IMR-90 (cell line): Measurements from ENCODE around the gene TP53BP2. TPM values are rescaled to one million over a fixed set of nuclear protein-coding genes. Genes with fewer than 3 reads are reported as not detected.
A peak's percentile ranks its signal among the peaks of the same experiment; 100 is the strongest.
"Not testable (repeated sequence)": the region's sequence is repeated elsewhere in the genome, so short reads cannot be mapped to it uniquely, and the experiment has no call there.

Source experiments
- ATAC-seq: fragments of 200-7000 bp; cut with Tn5 transposase; 2 replicates; pipeline ENCODE4 v1.9.1; 2020; ENCODE audit warnings: low read depth, mild to moderate bottlenecking, moderate library complexity
- BruUV-seq: library from RNA; stranded (reverse); fragments of 400-500 nt; replicated peaks from 2 replicates; lab custom pipeline; 2021; lab: Mats Ljungman, UMichigan
- CTCF ChIA-PET: fragments of 300-600 bp; formaldehyde crosslinking; extraction: SDS; loops from one replicate; lab custom pipeline; 2021; ENCODE audit warnings: antibody characterized with exemption; lab: Yijun Ruan, JAX
- POLR2A ChIA-PET: fragments of 300-600 bp; sonication (Branson Sonifier 250); formaldehyde crosslinking; loops from one replicate; lab custom pipeline; 2022; ENCODE audit warnings: antibody characterized with exemption; ENCODE audit not compliant: unreplicated experiment; lab: Charles Lee
- DNase-seq: peaks from one replicate; pipeline ENCODE4 v3.0.0; 2013
- H2AFZ ChIP-seq: replicated peaks from 2 replicates; pipeline ENCODE3; 2013; ENCODE audit warnings: low read length, mild to moderate bottlenecking; ENCODE audit not compliant: poor library complexity
- H2AK5ac ChIP-seq: 2 replicates; pipeline ENCODE4 v1.6.1; 2013; ENCODE audit warnings: low read depth, low read length, inconsistent platforms
- H2AK9ac ChIP-seq: replicated peaks from 2 replicates; pipeline ENCODE3; 2013; ENCODE audit warnings: mild to moderate bottlenecking, low read depth, low read length, moderate library complexity; ENCODE audit not compliant: poor library complexity
- H2BK120ac ChIP-seq: 2 replicates; pipeline ENCODE4 v1.6.1; 2013; ENCODE audit warnings: low read depth, low read length, inconsistent platforms
- H2BK15ac ChIP-seq: 3 replicates; pipeline ENCODE4 v1.6.1; 2013; ENCODE audit warnings: low read depth, low read length, inconsistent platforms
- H2BK20ac ChIP-seq: 2 replicates; pipeline ENCODE4 v1.6.1; 2013; ENCODE audit warnings: low read depth, mild to moderate bottlenecking, inconsistent platforms, low read length, moderate library complexity
- H2BK5ac ChIP-seq: 2 replicates; pipeline ENCODE4 v1.6.1; 2013; ENCODE audit warnings: mild to moderate bottlenecking, low read depth, low read length, inconsistent platforms; ENCODE audit not compliant: poor library complexity, severe bottlenecking
- H3K14ac ChIP-seq: replicated peaks from 2 replicates; pipeline ENCODE4 v1.6.1; 2013; ENCODE audit warnings: low read depth, low read length, inconsistent platforms
- H3K18ac ChIP-seq: 2 replicates; pipeline ENCODE4 v1.6.1; 2013; ENCODE audit warnings: low read depth, low read length, control low read depth
- H3K23ac ChIP-seq: 2 replicates; pipeline ENCODE4 v1.6.1; 2013; ENCODE audit warnings: low read depth, low read length, inconsistent platforms
- H3K27ac ChIP-seq: 2 replicates; pipeline ENCODE4 v1.5.1; 2013; ENCODE audit warnings: mild to moderate bottlenecking, control low read depth, low read length; ENCODE audit not compliant: insufficient read depth
- H3K27me3 ChIP-seq: 2 replicates; pipeline ENCODE4 v1.6.1; 2013; ENCODE audit warnings: low read length; ENCODE audit not compliant: control insufficient read depth, insufficient read depth
- H3K36me3 ChIP-seq: 2 replicates; pipeline ENCODE4 v1.6.1; 2013; ENCODE audit warnings: low read length, mixed read lengths; ENCODE audit not compliant: control insufficient read depth, insufficient read depth
- H3K4ac ChIP-seq: 2 replicates; pipeline ENCODE4 v1.6.1; 2013; ENCODE audit warnings: low read depth, low read length, inconsistent platforms
- H3K4me1 ChIP-seq: 2 replicates; pipeline ENCODE4 v1.6.1; 2013; ENCODE audit warnings: low read length, mixed read lengths; ENCODE audit not compliant: control insufficient read depth, insufficient read depth
- H3K4me2 ChIP-seq: 2 replicates; pipeline ENCODE4 v1.6.1; 2013; ENCODE audit warnings: low read depth, mild to moderate bottlenecking, control low read depth, low read length, moderate library complexity
- H3K4me3 ChIP-seq: 2 replicates; pipeline ENCODE4 v1.5.1; 2013; ENCODE audit warnings: low read depth, mild to moderate bottlenecking, control low read depth, low read length, moderate library complexity; ENCODE audit not compliant: insufficient read depth
- H3K56ac ChIP-seq: 2 replicates; pipeline ENCODE4 v1.6.1; 2013; ENCODE audit warnings: low read length, inconsistent platforms; ENCODE audit not compliant: insufficient read depth; ENCODE audit errors: extremely low read depth
- H3K79me1 ChIP-seq, 2 experiments: 2 replicates each; pipeline ENCODE4 v1.6.1; 2013; ENCODE audit warnings: low read length in 2 of 2, inconsistent platforms in 1 of 2, low read depth in 1 of 2
- H3K9ac ChIP-seq: 2 replicates; pipeline ENCODE4 v1.6.1; 2013; ENCODE audit warnings: low read depth, low read length, control low read depth
- H3K9me1 ChIP-seq: 2 replicates; pipeline ENCODE4 v1.6.1; 2013; ENCODE audit warnings: low read length, inconsistent platforms; ENCODE audit not compliant: insufficient read depth
- H3K9me3 ChIP-seq: 2 replicates; pipeline ENCODE4 v1.6.1; 2013; ENCODE audit warnings: low read length; ENCODE audit not compliant: control insufficient read depth, insufficient read depth
- H4K20me1 ChIP-seq: 2 replicates; pipeline ENCODE4 v1.6.1; 2013; ENCODE audit warnings: low read length, inconsistent platforms; ENCODE audit not compliant: insufficient read depth
- H4K5ac ChIP-seq: 2 replicates; pipeline ENCODE4 v1.6.1; 2013; ENCODE audit warnings: mild to moderate bottlenecking, low read depth, low read length, control low read depth
- H4K8ac ChIP-seq, 2 experiments: 2 replicates each; pipeline ENCODE4 v1.6.1; 2013; ENCODE audit warnings: low read depth in 2 of 2, low read length in 2 of 2, control low read depth in 1 of 2, inconsistent platforms in 1 of 2
- H4K91ac ChIP-seq: 2 replicates; pipeline ENCODE4 v1.6.1; 2013; ENCODE audit warnings: low read depth, low read length, inconsistent platforms; ENCODE audit not compliant: insufficient read depth
- CEBPB ChIP-seq: IDR thresholded peaks from 2 replicates; pipeline ENCODE4 v1.6.1; 2012; ENCODE audit warnings: low read depth, low read length, improper control_type of control experiment
- RFX5 ChIP-seq: IDR thresholded peaks from 2 replicates; pipeline ENCODE4 v1.8.0; 2012; ENCODE audit warnings: low read depth, mild to moderate bottlenecking, low read length, moderate library complexity
- WGBS, 2 experiments: methylation state at CpG; one replicate each; pipeline versions ENCODE4 v1.1.5 to v1.1.7; 2013; ENCODE audit warnings: missing lambda C conversion rate in 2 of 2; ENCODE audit not compliant: insufficient read length in 1 of 2; ENCODE audit errors: extremely low coverage in 2 of 2; 5-methylcytosine and 5-hydroxymethylcytosine counted together
- dilution Hi-C: fragments of 300-500 bp; cut with HindIII; formaldehyde crosslinking; loops from one replicate; pipeline ENCODE4 v1.14.3; 2018; ENCODE audit warnings: low sequenced_read_pairs; ENCODE audit not compliant: unreplicated experiment
- in situ Hi-C: fragments of 300-500 bp; cut with MboI; formaldehyde crosslinking; loops from 3 replicates; pipeline ENCODE4 v1.14.3; 2019; ENCODE audit warnings: low sequenced_read_pairs, inconsistent platforms, mixed read lengths
- intact Hi-C: fragments of 100-400 bp; cut with micrococcal nuclease; formaldehyde crosslinking; loops from 2 replicates; pipeline ENCODE4 v1.10.0; 2022
- polyA plus RNA-seq, 3 experiments: library from polyadenylated mRNA; depleted of rRNA; stranded (reverse); fragments of >200 nt; gene quantifications; 2 replicates each; pipeline ENCODE4 v1.2.3, GENCODE V29; 2012; ENCODE audit warnings: low replicate concordance in 1 of 3
- total RNA-seq: library from RNA; depleted of rRNA; stranded (reverse); fragments of >200 nt; gene quantifications from 2 replicates; pipeline ENCODE4 v1.2.3, GENCODE V29; 2012

TP53BP2 gene
- total and polyA plus RNA-seq, 2 of the 4 experiments (the other 2 are of a cell fraction): 19.9 to 35.0 TPM

DNA sequence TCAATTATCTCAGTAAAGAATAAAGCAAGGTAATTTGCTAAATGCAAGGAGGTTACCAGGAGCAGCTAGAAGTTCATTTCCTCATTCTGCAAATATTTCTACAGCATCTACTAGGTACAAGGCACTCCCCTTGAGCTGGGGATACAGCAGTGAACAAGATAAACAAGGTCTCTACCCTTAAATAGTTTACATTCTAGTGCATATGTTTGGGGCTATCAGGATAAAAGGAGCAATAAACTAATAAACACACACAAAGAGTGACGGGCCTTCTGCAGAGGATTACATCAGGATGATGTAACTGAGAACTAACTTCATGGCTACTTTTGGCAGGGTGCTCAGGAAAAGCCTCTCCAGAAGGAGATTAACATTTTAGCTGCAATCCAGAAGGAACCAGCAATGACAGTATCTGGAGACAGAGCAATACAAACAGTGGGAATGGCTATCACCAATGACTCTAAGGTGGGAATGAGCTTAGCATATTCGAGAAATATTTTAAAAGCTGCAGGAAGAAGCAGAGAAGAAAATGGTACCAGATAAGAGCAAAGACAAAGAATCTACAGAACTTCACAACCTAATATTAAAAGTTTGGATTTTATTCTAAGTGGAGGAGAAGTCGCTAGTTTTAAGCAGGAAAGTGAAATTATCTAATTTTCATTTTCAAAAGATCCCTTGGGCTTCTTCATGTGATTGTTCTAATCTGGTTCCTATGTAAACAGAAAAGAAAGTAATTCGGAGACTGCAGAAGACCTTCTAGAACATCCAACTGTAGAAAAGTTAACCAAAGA is 25.8 kb downstream of the TP53BP2 start:
- Histone ChIP-seq H3K79me1 (peaks cover 23 to 69% of the 10 kb centered on the region in 2 experiments), H3K4me2 (no peak overlapping the region), H2BK5ac (peak overlapping the region; percentile 8), H3K9me1 (peaks cover 23% of the 10 kb centered on the region), H3K27ac (no peak overlapping the region; the same call in 1 of the 2 replicates), H2AFZ (no peak overlapping the region), H3K56ac (no peak overlapping the region), H3K9me3 (no peaks in the 10 kb centered on the region), H3K14ac (peak overlapping the region; percentile 26; the same call in 1 of the 2 replicates), H3K23ac (0 out of 2 replicates have a peak overlapping the region, but pooled peaks have one; percentile 34), H4K20me1 (peaks cover 40% of the 10 kb centered on the region), H3K4ac (peak overlapping the region; percentile 19; the same call in 1 of the 2 replicates), H2BK15ac (no peak overlapping the region), H3K4me1 (peaks cover 15% of the 10 kb centered on the region), H3K4me3 (no peak overlapping the region), H3K9ac (no peak overlapping the region), H2BK20ac (no peak overlapping the region), H2AK9ac (no peak overlapping the region), H4K5ac (no peak overlapping the region), H3K18ac (no peak overlapping the region), H3K27me3 (no peaks in the 10 kb centered on the region), H2BK120ac (peak overlapping the region; percentile 39), H2AK5ac (no peak overlapping the region), H4K8ac (peak overlapping the region in 1 of 2 experiments; percentile 49; a peak in 1 of 4 replicates), H3K36me3 (peaks cover 8% of the 10 kb centered on the region), H4K91ac (peak overlapping the region; percentile 41; the same call in 1 of the 2 replicates)
- no TSS peak for BruUV-seq
- ChIA-PET CTCF (interaction anchor here (0.9 to 1.2 kb wide), 3 partner anchors 9 to 230 kb away, joined by 3 to 4 read pairs (median 3); no protein-coding TSS in a partner anchor), POLR2A (no interaction called here)
- DNase-seq (peak; percentile 89), ATAC-seq (peak; percentile 85)
- in situ Hi-C loops (no loop called here), dilution Hi-C loops (no loop called here), intact Hi-C loops (loop anchor here (10.0 kb wide), 2 partner anchors 85 to 295 kb away; partner anchors contain the start of gene FBXO28)
- TF ChIP-seq RFX5: no peak
- TF ChIP-seq CEBPB: peak; percentile 81
- WGBS, 2 experiments: no CpG with 5 or more reads among the region's 4 CpGs

DNA sequence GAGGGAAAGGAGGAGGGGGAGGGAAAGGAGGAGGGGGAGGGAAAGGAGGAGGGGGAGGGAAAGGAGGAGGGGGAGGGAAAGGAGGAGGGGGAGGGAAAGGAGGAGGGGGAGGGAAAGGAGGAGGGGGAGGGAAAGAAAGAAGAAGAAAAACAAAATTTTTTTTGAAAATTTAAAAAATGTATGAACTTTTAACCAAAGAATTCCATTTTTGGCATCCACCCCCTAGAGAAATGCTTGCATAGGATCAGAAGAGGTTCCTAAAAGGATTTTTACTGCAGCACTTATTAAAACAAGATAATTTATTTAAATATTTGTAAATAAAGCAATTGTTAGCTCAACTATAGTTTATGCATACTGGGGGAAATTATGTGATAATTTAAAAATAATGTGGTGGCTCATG is 28.5 kb downstream of the TP53BP2 start:
- DNase-seq, H3K56ac ChIP-seq, H3K4ac ChIP-seq, H3K18ac ChIP-seq, H2AFZ ChIP-seq, H4K91ac ChIP-seq, H4K8ac ChIP-seq, H2BK120ac ChIP-seq, H3K27ac ChIP-seq, H3K14ac ChIP-seq, H3K4me1 ChIP-seq, in situ Hi-C loops, H3K9me3 ChIP-seq, H2BK15ac ChIP-seq, H2BK5ac ChIP-seq, BruUV-seq, H2AK5ac ChIP-seq, dilution Hi-C loops, H3K4me3 ChIP-seq, H3K4me2 ChIP-seq, H3K9ac ChIP-seq, H2BK20ac ChIP-seq, H2AK9ac ChIP-seq, H3K23ac ChIP-seq, H3K27me3 ChIP-seq, ATAC-seq, POLR2A ChIA-PET, H4K5ac ChIP-seq: not testable (repeated sequence)
- CTCF ChIA-PET: interaction anchor here (0.6 kb wide), 1 partner anchor 32 kb away, joined by 5 read pairs; no protein-coding TSS in a partner anchor
- Histone ChIP-seq H4K20me1 (peaks cover 19% of the 10 kb centered on the region), H3K9me1 (peaks cover 16% of the 10 kb centered on the region), H3K36me3 (peaks cover 24% of the 10 kb centered on the region), H3K79me1 (peaks cover 31 to 61% of the 10 kb centered on the region in 2 experiments)
- intact Hi-C loops: loop anchor here (10.0 kb wide), 2 partner anchors 88 to 298 kb away; partner anchors contain the start of gene FBXO28
